Epithelial cell of proximal tubule (primary cell): Measurements from ENCODE around the gene ZNF462. TPM values are rescaled to one million over a fixed set of nuclear protein-coding genes. Genes with fewer than 3 reads are reported as not detected.

Experiments
- DNase-seq: peaks from one replicate; pipeline ENCODE4 v3.0.0-alpha.2; 2011; ENCODE audit warnings: low read depth
- H3K4me3 ChIP-seq: 2 replicates; pipeline ENCODE4 v1.5.1; 2011; ENCODE audit warnings: low read depth, mild to moderate bottlenecking, low read length
- total RNA-seq: library from RNA; depleted of rRNA; stranded (reverse); fragments of >200 nt; gene quantifications from 2 replicates; pipeline ENCODE4 v1.2.3, GENCODE V29; 2015
- TF ChIP-seq, protein P1 (sequence below): conservative IDR thresholded peaks from 2 replicates; pipeline ENCODE4 v1.5.1; 2012; ENCODE audit warnings: low read depth, mild to moderate bottlenecking, low read length

The ZNF462 gene
- total RNA-seq, 1 donor from 2014 or later, result 22.1 TPM

DNA sequence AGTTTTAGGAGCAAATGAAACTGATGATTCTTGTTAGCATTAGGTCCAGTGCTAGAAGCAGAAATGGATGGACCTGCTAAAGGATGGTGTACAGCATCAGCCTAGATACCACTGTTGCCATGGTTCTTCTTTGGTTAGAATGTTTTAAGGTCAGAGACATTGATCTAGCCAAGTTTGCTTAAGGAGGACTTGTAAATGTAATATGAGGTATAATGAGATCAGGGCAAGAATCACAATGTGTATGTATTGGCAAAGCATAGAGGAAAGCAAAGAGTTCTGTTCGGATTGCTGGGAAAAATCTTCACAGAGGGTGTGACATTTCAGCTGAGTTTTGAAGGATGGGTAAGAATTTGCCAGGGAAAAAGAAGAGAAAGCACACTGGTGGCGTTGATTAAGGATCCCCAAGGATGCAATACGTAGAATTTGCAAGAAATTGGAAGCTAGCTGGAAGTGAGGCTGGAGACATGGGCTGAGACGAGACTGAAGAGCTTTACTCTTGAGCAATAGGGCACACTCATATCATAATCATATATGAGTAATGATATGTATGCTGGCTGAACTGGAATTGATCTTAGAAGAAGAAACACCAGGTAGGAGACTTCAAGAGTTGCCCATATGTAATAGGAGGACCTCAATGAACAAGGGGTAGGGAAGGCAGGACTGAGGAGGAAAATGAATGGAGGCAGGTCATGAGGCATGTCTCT, 102.0 kb downstream of the ZNF462 start:
- H3K4me3 ChIP-seq, result no peak overlapping the region
- TF ChIP-seq, protein P1, sequence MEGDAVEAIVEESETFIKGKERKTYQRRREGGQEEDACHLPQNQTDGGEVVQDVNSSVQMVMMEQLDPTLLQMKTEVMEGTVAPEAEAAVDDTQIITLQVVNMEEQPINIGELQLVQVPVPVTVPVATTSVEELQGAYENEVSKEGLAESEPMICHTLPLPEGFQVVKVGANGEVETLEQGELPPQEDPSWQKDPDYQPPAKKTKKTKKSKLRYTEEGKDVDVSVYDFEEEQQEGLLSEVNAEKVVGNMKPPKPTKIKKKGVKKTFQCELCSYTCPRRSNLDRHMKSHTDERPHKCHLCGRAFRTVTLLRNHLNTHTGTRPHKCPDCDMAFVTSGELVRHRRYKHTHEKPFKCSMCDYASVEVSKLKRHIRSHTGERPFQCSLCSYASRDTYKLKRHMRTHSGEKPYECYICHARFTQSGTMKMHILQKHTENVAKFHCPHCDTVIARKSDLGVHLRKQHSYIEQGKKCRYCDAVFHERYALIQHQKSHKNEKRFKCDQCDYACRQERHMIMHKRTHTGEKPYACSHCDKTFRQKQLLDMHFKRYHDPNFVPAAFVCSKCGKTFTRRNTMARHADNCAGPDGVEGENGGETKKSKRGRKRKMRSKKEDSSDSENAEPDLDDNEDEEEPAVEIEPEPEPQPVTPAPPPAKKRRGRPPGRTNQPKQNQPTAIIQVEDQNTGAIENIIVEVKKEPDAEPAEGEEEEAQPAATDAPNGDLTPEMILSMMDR, result no peak
- DNase-seq, result no peak

DNA sequence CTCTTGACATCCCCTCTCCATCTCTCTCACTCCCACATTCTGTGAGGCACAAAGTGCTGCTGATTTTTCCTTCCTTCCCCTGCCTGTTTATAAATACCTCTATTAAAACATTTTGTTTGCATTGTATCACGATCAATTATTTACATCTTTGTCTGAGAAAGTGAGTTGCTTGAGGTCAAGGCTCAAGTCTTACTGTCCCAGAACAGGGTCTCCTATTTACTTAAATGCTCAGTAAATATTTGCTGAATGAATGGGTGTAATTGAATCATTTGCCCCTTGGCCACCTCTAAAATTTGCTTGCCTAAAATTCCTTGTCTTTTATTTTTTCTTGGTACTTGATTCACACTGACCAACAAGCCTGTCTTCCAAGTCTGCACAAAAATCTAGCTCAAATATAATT, 103.5 kb downstream of the ZNF462 start:
- DNase-seq, result no peak
- TF ChIP-seq, protein P1, result no peak
- H3K4me3 ChIP-seq, result no peak overlapping the region

DNA sequence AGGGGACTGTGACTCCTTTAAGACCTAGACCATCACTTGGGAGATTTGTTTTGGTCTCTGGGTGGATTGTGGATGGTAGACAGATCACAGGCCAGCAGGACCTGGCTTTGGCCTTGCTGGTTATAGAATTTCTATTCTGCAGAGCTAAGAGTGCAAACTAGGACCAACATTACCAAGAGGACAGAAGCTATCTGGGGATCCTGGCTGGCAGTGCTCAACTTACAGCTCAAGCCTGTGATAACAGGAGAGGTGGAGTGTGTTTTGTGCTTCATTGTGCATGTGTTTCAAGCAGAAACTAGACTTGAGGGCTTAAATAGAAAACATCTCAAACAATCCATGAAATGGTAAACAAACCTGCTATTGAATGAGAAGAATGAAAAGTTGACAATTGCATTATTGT, 106.7 kb downstream of the ZNF462 start:
- TF ChIP-seq, protein P1, result no peak
- no peak for DNase-seq
- no peak overlapping the region for H3K4me3 ChIP-seq

DNA sequence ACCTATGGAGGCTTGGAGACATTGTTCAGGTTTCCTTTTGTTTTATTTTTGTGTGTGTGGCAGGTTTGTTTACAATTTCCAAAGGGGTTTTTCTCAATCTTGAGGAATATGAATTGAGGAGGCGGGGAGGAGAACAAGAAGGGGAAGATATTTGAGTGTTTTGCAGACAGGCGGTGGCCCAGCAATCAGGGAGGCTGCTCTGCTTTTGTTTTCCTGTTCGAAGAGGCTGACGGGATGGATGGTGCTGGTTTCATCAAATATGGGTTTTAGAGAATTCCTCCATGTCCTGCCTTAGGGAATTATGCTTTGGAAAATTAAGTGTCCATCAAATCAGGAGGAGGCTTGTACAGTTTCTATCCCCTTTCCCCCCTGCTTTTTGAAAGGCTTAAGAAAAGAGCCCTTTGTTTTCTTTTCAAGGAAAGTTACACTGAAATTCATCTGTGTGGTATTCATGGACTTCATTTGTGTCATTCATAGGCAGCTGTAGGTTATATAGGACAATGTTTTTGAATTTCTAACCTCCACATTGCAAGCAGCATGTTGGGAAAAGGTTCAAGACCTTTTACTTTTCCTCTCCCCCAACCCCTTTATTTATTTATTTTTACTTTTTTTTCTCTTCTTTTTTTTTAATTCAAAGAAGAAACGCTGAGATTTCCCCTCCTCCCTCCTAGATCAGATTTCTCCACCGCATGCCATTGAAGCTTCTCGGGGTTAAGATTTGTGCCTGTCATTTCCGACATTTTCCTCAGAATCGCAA, 107.4 kb downstream of the ZNF462 start:
- no peak for DNase-seq
- no peak overlapping the region for H3K4me3 ChIP-seq
- TF ChIP-seq, protein P1, result no peak

DNA sequence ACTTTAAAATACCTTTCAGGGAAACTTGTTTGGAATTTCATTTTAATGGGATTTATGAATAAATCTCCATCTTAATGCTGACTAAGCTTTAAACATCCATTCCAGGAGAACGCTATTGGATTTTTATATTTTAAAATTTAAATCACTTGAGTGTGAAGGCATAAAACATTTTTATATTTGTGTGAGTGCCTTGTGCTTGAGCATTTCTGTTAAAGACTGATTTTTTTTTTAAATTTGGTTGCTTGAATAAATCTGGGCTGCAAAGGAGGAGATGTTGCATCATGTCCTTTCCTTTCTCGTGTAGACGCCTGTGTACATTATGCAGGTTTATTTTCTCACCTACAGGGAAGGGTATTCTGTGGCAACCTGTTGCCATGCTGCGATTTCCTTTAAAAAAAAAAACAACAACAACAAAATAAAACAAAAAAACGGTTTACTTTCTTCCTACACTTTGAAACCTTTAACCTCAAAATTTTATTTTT, 108.1 kb downstream of the ZNF462 start:
- TF ChIP-seq, protein P1, result no peak
- no peak for DNase-seq
- H3K4me3 ChIP-seq, result no peak overlapping the region

DNA sequence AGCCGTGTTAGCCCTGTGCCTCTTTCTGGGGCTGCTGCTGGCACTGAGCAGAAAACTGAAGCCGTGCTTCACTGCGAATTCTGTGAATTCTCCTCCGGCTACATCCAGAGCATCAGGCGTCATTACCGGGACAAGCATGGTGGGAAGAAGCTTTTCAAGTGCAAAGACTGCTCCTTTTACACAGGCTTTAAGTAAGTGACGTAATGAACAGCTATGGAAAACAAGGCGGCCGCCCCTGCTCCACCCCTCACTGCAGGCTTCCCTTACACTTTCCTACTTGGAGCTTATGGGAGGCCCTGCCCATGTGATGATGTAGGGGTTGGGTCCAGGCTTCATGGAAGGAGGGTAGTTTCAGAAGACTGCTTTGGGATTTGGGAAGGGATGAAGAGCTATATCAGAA, 109.1 kb downstream of the ZNF462 start:
- DNase-seq, result no peak
- H3K4me3 ChIP-seq, result no peak overlapping the region
- TF ChIP-seq, protein P1, result no peak
